Hepatocyte (in vitro differentiated cells): ENCODE results near the gene LSS. TPM values are rescaled to one million over a fixed set of nuclear protein-coding genes. Genes with fewer than 3 reads are reported as not detected.

Experiments
- DNase-seq: peaks from one replicate; pipeline ENCODE4 v3.0.0-alpha.2; 2016; ENCODE audit warnings: low spot score
- H2AFZ ChIP-seq: fragments of 200-600 bp; sonication (generic); 2 replicates; pipeline ENCODE4 v1.6.0; 2016; ENCODE audit warnings: antibody characterized with exemption, mild to moderate bottlenecking
- H3K27ac ChIP-seq: fragments of 200-600 bp; sonication (generic); 2 replicates; pipeline ENCODE4 v1.5.1; 2016; ENCODE audit warnings: mild to moderate bottlenecking
- H3K27me3 ChIP-seq: fragments of 200-600 bp; sonication (generic); 2 replicates; pipeline ENCODE4 v1.6.1; 2016
- H3K36me3 ChIP-seq: fragments of 200-600 bp; sonication (generic); replicated peaks from 2 replicates; pipeline ENCODE4 v1.5.1; 2016; ENCODE audit warnings: low read depth; ENCODE audit not compliant: insufficient read depth
- H3K4me1 ChIP-seq: fragments of 200-600 bp; sonication (generic); 2 replicates; pipeline ENCODE4 v1.5.1; 2016; ENCODE audit warnings: mild to moderate bottlenecking, moderate library complexity; ENCODE audit not compliant: insufficient read depth
- H3K4me2 ChIP-seq: fragments of 200-600 bp; sonication (generic); 2 replicates; pipeline ENCODE4 v1.6.0; 2016
- H3K4me3 ChIP-seq: fragments of 200-600 bp; sonication (generic); 2 replicates; pipeline ENCODE4 v1.5.1; 2016; ENCODE audit warnings: mild to moderate bottlenecking
- H3K79me2 ChIP-seq: fragments of 200-600 bp; sonication (generic); 2 replicates; pipeline ENCODE4 v1.6.0; 2017; ENCODE audit warnings: mild to moderate bottlenecking
- H3K9me2 ChIP-seq: fragments of 200-600 bp; sonication (generic); replicated peaks from 2 replicates; pipeline ENCODE4 v1.6.0; 2017; ENCODE audit warnings: mild to moderate bottlenecking; ENCODE audit not compliant: insufficient read depth
- H3K9me3 ChIP-seq: fragments of 200-600 bp; sonication (generic); 2 replicates; pipeline ENCODE4 v1.5.1; 2016; ENCODE audit warnings: low read depth, mild to moderate bottlenecking
- H4K20me1 ChIP-seq: fragments of 200-600 bp; sonication (generic); 2 replicates; pipeline ENCODE4 v1.6.0; 2016; ENCODE audit warnings: mild to moderate bottlenecking; ENCODE audit not compliant: insufficient read depth, poor library complexity, severe bottlenecking
- EZH2 ChIP-seq: fragments of 200-600 bp; sonication (generic); IDR thresholded peaks from 2 replicates; pipeline ENCODE4 v1.6.1; 2016; ENCODE audit warnings: antibody characterized with exemption, mild to moderate bottlenecking, borderline replicate concordance
- EZH2phosphoT487 ChIP-seq: fragments of 200-600 bp; sonication (generic); IDR thresholded peaks from one replicate; pipeline ENCODE4 v1.6.1; 2018; ENCODE audit warnings: antibody characterized with exemption, mild to moderate bottlenecking, low read depth, moderate library complexity; ENCODE audit not compliant: unreplicated experiment, severe bottlenecking
- WGBS: methylation state at CpG from one replicate; pipeline ENCODE4 v1.1.6; 2016; ENCODE audit warnings: low lambda C conversion rate; ENCODE audit errors: missing lambda C conversion rate; 5-methylcytosine and 5-hydroxymethylcytosine counted together
- polyA plus RNA-seq: library from polyadenylated mRNA; unstranded; fragments of >200 nt; fragmentation: Nextera tagmentation; extraction: Ambion mirVana; gene quantifications from 2 replicates; pipeline ENCODE4 v1.2.1, GENCODE V29; 2016
- total RNA-seq: library from RNA; depleted of rRNA; stranded (reverse); fragments of >200 nt; gene quantifications from 2 replicates; pipeline ENCODE4 v1.2.3, GENCODE V29; 2014
- TF ChIP-seq, protein P1 (sequence below): fragments of 200-600 bp; sonication (generic); IDR thresholded peaks from 2 replicates; pipeline ENCODE4 v1.5.1; 2016; ENCODE audit warnings: antibody characterized with exemption, mild to moderate bottlenecking; ENCODE audit not compliant: poor library complexity

LSS gene
- total and polyA plus RNA-seq, 2 experiments from 2014 or later: 131 to 146 TPM

DNA sequence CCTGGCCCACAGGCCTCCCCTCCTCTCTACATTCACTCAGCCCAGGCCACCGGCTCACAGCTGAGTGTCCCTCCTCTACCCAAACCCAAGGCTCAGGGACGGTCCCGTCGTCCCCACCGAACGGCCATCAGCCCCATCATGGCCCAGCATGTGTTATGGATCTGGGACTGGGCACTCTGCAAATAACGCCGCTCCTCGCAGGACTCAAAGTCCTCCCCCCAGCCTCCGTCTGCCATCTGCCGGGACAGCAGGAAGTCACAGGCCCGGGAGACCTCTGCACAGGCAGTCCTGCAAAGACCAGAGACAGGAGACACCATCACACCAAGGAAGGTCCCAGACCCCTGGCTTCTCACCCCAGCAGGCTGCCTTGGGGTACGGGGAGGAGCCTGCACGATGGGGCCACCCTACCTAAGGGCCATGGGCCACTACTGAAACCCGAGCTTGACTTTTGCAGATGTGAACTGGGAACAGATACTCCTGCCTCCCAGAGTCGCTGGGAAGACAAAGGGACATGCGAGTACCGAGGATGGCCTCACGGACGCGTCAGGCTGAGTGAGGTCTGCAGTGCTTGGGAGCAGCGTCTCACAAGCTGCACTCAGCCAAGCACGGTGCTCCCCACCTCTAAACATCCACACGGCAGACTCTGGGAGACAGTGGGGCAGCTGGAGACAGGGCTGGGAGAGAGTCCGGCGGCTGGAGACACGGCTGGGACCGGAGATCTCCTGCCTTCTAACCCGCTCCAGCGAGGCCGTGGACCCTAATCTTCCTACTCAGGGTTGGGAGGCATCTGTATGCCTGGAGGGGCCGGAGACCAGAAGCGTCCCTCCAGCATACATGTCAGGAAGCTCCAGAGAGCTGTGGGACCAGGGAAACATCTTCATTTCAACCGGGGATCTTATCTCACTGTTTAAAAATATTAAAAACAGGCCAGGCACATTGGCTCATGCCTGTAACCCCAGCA is 33.9 kb downstream of the LSS start:
- Histone ChIP-seq H3K4me3 (no peak overlapping the region), H3K9me2 (no peaks in the 10 kb centered on the region), H3K9me3 (no peaks in the 10 kb centered on the region), H4K20me1 (no peaks in the 10 kb centered on the region), H3K27me3 (no peaks in the 10 kb centered on the region), H3K4me2 (no peak overlapping the region), H3K79me2 (no peaks in the 10 kb centered on the region), H3K27ac (no peak overlapping the region), H3K36me3 (no peaks in the 10 kb centered on the region), H3K4me1 (peaks cover 5% of the 10 kb centered on the region), H2AFZ (no peak overlapping the region)
- peak; percentile 2 for DNase-seq
- TF ChIP-seq, protein P1, sequence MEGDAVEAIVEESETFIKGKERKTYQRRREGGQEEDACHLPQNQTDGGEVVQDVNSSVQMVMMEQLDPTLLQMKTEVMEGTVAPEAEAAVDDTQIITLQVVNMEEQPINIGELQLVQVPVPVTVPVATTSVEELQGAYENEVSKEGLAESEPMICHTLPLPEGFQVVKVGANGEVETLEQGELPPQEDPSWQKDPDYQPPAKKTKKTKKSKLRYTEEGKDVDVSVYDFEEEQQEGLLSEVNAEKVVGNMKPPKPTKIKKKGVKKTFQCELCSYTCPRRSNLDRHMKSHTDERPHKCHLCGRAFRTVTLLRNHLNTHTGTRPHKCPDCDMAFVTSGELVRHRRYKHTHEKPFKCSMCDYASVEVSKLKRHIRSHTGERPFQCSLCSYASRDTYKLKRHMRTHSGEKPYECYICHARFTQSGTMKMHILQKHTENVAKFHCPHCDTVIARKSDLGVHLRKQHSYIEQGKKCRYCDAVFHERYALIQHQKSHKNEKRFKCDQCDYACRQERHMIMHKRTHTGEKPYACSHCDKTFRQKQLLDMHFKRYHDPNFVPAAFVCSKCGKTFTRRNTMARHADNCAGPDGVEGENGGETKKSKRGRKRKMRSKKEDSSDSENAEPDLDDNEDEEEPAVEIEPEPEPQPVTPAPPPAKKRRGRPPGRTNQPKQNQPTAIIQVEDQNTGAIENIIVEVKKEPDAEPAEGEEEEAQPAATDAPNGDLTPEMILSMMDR: no peak
- TF ChIP-seq EZH2: no peak
- TF ChIP-seq EZH2phosphoT487: no peak
- 98% methylated on average over 34 of the region's 34 CpGs for WGBS

DNA sequence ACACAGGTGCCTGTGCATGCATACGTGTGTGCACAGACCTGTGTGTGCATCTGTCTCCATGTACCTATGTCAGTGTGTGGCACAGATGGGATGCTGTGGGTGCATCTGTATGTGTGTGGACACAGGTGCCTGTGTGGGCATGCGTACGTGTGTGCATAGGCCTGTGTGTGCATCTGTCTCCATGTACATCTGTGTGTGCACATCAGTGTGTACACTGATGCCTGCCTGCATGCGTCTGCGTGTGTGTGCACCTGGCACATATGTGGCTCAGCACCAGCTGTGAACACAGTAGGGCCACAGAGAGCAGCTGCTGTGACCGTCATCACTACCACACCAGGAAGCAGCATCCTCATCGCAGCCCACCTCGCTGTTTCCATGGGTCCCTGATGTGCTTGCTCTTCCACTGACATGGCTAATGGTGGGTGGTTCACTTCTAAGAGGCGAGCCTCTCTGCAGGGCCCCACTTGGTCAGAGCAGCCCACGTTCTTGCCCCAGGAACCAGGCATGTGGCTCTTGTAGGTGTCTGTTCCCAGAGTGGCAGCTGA is 34.7 kb downstream of the LSS start:
- H3K4me2 ChIP-seq: no peak overlapping the region
- H3K4me3 ChIP-seq: no peak overlapping the region
- H3K27ac ChIP-seq: no peak overlapping the region
- H3K27me3 ChIP-seq: no peaks in the 10 kb centered on the region
- no peaks in the 10 kb centered on the region for H3K9me3 ChIP-seq
- no peaks in the 10 kb centered on the region for H3K9me2 ChIP-seq
- no peaks in the 10 kb centered on the region for H3K79me2 ChIP-seq
- H3K4me1 ChIP-seq: peaks cover 12% of the 10 kb centered on the region
- TF ChIP-seq EZH2: no peak
- TF ChIP-seq EZH2phosphoT487: no peak
- TF ChIP-seq, protein P1: no peak
- no peak overlapping the region for H2AFZ ChIP-seq
- WGBS: 97% methylated on average over 10 of the region's 10 CpGs
- H4K20me1 ChIP-seq: no peaks in the 10 kb centered on the region
- DNase-seq: peak; percentile 2
- H3K36me3 ChIP-seq: no peaks in the 10 kb centered on the region

DNA sequence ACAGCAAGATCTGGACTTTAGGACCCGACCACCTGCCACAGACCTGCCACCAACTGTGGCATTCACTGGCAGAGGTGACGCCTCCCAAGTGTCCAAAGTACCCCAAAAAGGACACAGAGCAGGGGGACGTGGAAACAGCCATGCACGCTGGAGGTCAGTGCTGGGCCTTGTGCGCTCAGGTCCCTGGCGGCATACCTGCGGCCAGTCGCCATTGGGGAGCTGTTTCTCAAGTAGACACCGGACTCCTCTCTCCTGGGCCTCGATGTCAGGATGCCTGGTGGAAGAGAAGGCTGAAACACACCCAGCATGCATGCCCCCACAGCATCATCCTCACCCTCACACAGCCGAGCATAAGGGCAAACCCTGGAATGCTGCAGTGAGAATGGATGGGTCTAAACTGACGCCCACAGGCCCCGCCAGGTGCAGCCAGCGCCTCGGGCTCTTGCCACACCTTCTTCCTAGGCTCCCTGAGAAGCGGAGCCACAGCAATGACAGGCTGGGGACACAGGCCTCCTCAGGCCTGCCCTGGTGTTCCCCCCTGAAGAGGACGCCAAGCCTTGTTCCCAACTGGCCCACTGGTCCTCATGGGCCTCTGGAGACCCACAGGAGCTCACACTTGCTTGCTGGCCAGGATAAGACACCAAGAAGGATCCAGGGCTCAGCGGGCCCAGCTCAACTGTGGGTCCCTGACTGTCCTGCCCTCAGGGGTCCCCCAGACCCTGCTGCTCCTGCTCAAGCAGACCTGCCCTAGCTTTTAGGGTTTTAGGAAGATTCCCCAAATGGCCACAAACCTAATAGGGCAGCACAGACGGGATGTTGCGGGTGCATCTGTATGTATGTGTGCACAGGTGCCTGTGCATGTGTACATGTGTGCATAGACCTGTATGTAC is 36.6 kb downstream of the LSS start:
- DNase-seq: peak; percentile 3
- H3K4me1 ChIP-seq: peaks cover 16% of the 10 kb centered on the region
- H3K36me3 ChIP-seq: no peaks in the 10 kb centered on the region
- no peaks in the 10 kb centered on the region for H3K79me2 ChIP-seq
- H3K27me3 ChIP-seq: no peaks in the 10 kb centered on the region
- no peaks in the 10 kb centered on the region for H3K9me2 ChIP-seq
- WGBS: 97% methylated on average over 20 of the region's 20 CpGs
- no peak overlapping the region for H3K27ac ChIP-seq
- no peaks in the 10 kb centered on the region for H3K9me3 ChIP-seq
- no peak overlapping the region for H2AFZ ChIP-seq
- no peak overlapping the region for H3K4me2 ChIP-seq
- no peaks in the 10 kb centered on the region for H4K20me1 ChIP-seq
- no peak for TF ChIP-seq EZH2
- no peak for TF ChIP-seq EZH2phosphoT487
- TF ChIP-seq, protein P1: no peak
- no peak overlapping the region for H3K4me3 ChIP-seq
